Measurements from ENCODE around the gene DENND1B. TPM values are rescaled to one million over a fixed set of nuclear protein-coding genes. Genes with fewer than 3 reads are reported as not detected.
A peak's percentile ranks its signal among the peaks of the same experiment; 100 is the strongest.

DENND1B gene
- total and polyA plus RNA-seq, 9 of the 15 experiments (the other 6 are each of a cell fraction or from before 2014, with no cell fraction given): 2.1 to 12.1 (median 7.5) TPM

DNA sequence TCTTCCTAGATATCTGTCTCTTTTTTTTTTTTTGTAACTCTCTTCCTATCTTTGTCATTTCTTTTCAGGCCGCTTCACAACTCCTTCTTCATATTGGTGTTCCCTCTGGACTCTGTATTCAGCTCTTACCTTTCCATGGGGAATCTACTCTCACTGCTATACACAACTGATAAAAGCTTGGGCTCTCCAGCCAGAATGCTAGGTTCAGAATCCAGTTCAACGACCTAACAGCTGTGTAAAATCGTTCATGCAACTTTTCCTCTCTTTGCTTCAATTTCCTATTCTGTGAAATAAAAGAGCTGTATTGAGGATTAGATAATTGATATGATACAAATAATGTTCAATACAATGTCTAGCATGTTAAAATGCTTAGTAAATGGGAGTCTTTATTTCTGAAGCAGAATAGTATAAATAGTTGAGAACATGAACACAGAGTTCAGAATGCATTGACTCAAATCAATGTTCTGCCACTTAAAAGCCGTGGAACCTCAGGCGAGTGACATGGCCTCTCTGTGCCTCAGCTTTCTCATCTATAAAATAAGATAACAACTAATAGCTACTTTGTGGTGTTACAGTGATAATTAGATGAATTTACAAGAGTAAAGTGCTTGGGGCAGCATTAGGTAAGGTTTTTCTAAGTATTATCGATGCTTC lies 88.5 kb downstream of the DENND1B start (continued):
- no peak for TF ChIP-seq CTCFL (IDR thresholded peaks at IDR 0.05; ENCODE audit: borderline replicate concordance, insufficient read depth, low read depth, low read length, poor library complexity, severe bottlenecking)

DNA sequence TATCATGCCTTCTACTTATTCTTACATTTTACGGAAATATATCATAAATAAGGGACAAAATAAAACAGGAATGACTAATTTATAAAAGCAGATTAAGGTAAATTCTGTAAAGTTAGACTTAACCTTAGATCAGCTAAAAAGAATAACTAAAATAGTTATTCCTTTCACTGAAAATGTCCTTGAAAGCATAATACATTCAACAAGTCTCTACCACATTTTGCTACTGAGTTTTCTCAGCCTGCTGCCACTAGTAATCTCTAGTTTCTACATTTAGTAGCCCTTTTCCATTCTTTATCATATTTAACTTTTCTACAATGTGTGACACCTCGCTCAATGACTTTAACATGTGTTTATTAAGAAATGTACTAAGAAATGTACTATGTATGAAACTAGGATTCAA lies 89.0 kb downstream of the DENND1B start:
- Histone ChIP-seq H3K36me3 (ENCODE audit: control insufficient read depth, insufficient read depth, low read length) (peaks cover 3% of the 10 kb centered on the region; the same call in 1 of the 3 replicates), H2AFZ (ENCODE audit: low read depth, low read length) (no peak overlapping the region), H3K27ac (ENCODE audit: extremely low read depth, low read depth, low read length) (no peak overlapping the region), H3K9ac (ENCODE audit: insufficient read depth in 1 of 2, low read depth in 2 of 2, low read length in 2 of 2) (no peak overlapping the region), H4K20me1 (replicated peaks; ENCODE audit: control insufficient read depth, insufficient read depth, low read length) (no peaks in the 10 kb centered on the region), H3K4me2 (ENCODE audit: insufficient read depth, low read length) (no peak overlapping the region), H3K79me2 (ENCODE audit: control insufficient read depth, insufficient read depth, low read length) (no peaks in the 10 kb centered on the region), H3K27me3 (ENCODE audit: control insufficient read depth in 2 of 2, insufficient read depth in 2 of 2, low read length in 2 of 2) (no peaks in the 10 kb centered on the region), H3K9me3 (replicated peaks; ENCODE audit: control insufficient read depth, insufficient read depth, low read depth, low read length) (no peaks in the 10 kb centered on the region; the same call in 1 of the 2 replicates), H3K4me1 (replicated peaks in 1 of 2; ENCODE audit: control insufficient read depth in 2 of 2, insufficient read depth in 2 of 2, low read length in 2 of 2) (no peaks in the 10 kb centered on the region), H3K9me1 (ENCODE audit: control insufficient read depth, insufficient read depth, low read length) (no peaks in the 10 kb centered on the region), H3K4me3 (no peak overlapping the region)
- FAIRE-seq: no peak
- CTCF ChIA-PET (ENCODE audit: low intra/inter-chr PET ratio): no interaction called here
- POLR2A ChIA-PET: interaction anchor here (1.0 kb wide), 1 partner anchor 11 kb away, joined by 3 read pairs; no protein-coding TSS in a partner anchor
- intact Hi-C loops (cut with micrococcal nuclease) (no loop called here), in situ Hi-C loops (cut with MboI) (no loop called here)
- 76% methylated on average over 2 of the region's 2 CpGs for WGBS (ENCODE audit: insufficient coverage, low coverage, missing lambda C conversion rate)
- no peak for ATAC-seq
- TF ChIP-seq, protein P1, sequence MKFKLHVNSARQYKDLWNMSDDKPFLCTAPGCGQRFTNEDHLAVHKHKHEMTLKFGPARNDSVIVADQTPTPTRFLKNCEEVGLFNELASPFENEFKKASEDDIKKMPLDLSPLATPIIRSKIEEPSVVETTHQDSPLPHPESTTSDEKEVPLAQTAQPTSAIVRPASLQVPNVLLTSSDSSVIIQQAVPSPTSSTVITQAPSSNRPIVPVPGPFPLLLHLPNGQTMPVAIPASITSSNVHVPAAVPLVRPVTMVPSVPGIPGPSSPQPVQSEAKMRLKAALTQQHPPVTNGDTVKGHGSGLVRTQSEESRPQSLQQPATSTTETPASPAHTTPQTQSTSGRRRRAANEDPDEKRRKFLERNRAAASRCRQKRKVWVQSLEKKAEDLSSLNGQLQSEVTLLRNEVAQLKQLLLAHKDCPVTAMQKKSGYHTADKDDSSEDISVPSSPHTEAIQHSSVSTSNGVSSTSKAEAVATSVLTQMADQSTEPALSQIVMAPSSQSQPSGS (CRISPR knock-in tag; IDR thresholded peaks at IDR 0.05): no peak
- TF ChIP-seq CGGBP1 (CRISPR knock-in tag; IDR thresholded peaks at IDR 0.05): no peak
- TF ChIP-seq ZKSCAN1 (IDR thresholded peaks at IDR 0.05; ENCODE audit: low read depth, low read length): no peak
- TF ChIP-seq HMG20B (CRISPR knock-in tag; IDR thresholded peaks at IDR 0.05): no peak
- TF ChIP-seq ZNF263 (CRISPR knock-in tag; IDR thresholded peaks at IDR 0.05; ENCODE audit: borderline replicate concordance): no peak
- no peak for TF ChIP-seq GATAD2A (IDR thresholded peaks at IDR 0.05)
- TF ChIP-seq MECOM (CRISPR knock-in tag; IDR thresholded peaks at IDR 0.05): 0 out of 2 replicates have a peak, but pooled peaks have one; percentile 42
- no peak for TF ChIP-seq KDM4B (IDR thresholded peaks at IDR 0.05; ENCODE audit: borderline replicate concordance in 2 of 2, low read depth in 1 of 2)
- DNase-seq (ENCODE audit: extremely low read depth in 1 of 4, low spot score in 3 of 4): no peak
- no TSS peak for BruUV-seq (replicated peaks)
